NOMO-1 treated with DMSO at 0.1 percent for 48 hours (cell line): ENCODE data around the gene GBX1.

ENCODE experiments used
- DNase-seq: peaks from one replicate; lab custom pipeline; 2025; ENCODE audit not compliant: unreplicated experiment; lab: John Stamatoyannopoulos, UW

Gene GBX1

GRCh38 chr7:151141311-151141854 lies 26.1 kb downstream of the GBX1 start:
- no peak for DNase-seq

DNA sequence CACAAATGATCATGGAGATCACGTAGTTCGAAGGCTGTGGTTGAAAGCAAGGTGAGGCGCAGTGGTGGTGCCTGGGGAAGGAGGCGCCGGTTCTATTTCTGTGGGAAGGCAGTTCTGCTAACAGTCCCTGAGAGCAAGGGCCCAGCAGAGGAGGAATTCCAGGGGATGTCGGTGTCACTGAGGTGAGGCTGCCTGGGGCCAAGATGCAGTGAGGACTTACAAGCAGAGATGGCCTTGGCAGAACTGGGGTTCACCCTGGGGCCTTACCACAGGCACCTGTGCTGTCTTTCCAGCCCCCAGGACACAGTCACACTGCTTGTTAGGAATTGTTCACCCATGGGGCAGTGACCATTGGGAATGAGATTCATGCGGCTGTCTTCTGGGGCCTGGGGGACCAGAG lies 26.7 kb downstream of the GBX1 start:
- no peak for DNase-seq

DNA sequence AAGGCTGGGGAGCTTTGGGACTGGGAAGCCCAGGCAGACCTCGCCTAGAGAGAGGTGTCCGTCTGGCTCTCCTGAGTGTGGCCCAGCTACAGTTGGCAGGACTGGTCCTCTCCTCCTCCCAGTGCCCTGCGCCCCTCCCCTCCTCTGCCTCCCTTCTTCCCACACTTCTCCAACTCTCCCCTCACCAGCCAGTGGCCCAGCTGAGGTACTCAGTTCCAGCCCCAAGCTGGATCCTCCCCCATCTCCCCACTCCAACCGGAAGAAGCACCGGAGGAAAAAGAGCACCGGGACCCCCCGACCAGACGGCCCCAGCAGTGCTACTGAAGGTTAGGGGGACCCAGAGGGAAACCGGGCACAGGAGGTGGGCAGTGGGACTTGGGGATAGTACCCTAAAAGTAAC lies 27.7 kb downstream of the GBX1 start:
- DNase-seq: no peak

- DNase-seq: no peak
Observed at GRCh38 chr7:151139071-151139790, 28.3 kb downstream of the GBX1 start.

GRCh38 chr7:151138153-151138851 lies 29.2 kb downstream of the GBX1 start:
- no peak for DNase-seq

- no peak for DNase-seq
Observed at GRCh38 chr7:151137791-151138152, 29.7 kb downstream of the GBX1 start.

- DNase-seq: no peak
Observed at GRCh38 chr7:151137076-151137675, 30.3 kb downstream of the GBX1 start.

DNA sequence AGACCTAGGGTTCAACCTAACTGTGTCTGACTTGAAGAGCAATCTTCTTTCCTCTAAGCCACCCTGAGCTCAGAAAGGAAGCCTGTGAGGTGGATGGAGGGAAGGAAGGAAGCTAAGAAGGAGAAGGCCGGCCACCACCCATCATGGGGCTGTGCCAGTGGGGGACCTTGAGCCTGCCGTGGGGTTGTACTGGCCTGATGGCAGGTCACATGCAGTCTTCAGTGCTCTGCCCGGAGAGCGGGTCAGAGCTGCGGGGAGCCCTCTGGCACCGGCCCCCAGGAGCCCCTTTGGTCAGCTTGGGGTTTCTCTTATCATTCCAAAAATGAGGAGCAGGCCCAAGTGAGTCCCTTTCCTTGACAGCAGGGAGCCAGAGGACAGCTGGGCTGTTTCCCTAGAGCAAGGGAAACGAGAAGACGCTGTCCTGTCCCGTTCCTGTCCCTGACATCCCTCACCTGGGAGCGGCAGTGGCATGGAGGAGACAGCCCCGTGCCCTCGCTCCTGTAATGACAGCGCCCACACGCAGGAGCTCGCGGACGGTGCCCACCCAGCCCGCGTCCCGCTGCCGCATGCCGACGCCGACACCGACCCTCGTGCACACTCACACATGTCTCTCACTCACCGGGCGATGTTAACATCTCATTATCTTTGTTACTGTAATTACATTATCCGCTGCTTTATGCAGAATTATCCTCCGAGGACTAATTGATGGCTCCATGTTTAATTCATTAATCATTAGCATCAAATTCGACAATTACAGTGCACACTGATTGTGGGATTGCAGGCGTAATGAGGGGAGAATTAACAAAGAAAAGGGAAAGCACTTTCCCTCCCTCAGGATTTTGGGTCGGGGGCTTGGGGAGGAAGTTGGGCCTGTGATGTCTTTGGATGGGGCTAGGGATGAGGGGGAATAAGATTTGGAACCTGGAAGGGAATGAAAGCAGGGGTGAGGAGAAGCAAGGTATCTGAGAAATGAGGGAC lies 31.3 kb downstream of the GBX1 start:
- DNase-seq: no peak

DNA sequence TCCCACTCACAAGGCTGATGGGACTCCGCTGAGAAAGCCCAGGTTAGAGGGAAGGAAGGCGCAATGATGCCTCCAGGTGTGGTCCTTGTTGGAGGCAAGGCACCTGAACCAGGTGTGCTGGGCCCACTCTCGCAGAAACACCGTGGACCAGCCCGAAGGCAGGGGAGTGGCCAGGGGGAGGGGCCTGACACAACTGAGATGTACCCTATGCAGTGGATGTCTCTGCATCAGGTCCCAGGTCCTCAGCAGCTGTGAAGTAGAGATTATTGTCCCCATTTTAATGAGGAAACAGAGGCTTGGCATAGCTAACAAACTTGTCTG lies 32.0 kb downstream of the GBX1 start:
- DNase-seq: no peak

DNA sequence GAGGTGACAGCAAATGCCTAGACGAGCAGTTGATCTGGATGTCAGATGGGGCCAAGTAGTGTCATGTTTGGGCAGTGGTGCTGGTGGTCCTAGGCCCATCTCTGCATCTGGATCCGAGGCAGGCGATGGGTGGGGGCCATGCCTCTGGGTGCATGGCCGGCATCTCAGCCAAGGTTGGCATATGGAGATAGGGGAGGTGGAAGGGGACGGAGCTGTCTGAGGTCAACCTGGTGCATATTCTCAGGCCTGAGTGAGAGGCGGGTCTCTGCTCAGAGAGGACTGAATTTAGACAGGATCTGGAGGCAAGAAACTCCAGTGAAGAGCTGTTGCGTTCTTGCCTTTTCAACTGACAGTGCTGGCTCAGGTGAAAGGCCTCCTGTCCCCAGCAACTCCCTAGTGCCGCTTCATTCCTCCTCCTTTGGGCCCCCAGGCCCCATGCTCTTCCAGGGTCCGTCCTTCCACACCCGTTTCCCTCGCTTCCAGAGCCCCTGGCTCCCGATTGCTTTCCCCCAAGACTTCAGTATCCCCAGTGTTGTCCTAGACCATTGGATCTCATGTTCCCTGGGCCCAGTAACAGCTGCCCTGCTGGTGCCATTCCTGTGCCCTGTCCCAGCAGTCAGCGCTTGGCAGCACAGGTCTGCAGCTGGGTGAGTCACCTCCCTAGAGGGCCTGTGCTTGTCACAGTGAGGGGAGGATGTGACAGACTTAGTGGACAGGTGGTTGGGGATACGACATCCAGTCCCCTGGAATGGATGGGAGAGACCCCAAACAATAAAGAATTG lies 32.6 kb downstream of the GBX1 start:
- no peak for DNase-seq

- DNase-seq: no peak
Observed at GRCh38 chr7:151133986-151134742, 33.3 kb downstream of the GBX1 start.

DNA sequence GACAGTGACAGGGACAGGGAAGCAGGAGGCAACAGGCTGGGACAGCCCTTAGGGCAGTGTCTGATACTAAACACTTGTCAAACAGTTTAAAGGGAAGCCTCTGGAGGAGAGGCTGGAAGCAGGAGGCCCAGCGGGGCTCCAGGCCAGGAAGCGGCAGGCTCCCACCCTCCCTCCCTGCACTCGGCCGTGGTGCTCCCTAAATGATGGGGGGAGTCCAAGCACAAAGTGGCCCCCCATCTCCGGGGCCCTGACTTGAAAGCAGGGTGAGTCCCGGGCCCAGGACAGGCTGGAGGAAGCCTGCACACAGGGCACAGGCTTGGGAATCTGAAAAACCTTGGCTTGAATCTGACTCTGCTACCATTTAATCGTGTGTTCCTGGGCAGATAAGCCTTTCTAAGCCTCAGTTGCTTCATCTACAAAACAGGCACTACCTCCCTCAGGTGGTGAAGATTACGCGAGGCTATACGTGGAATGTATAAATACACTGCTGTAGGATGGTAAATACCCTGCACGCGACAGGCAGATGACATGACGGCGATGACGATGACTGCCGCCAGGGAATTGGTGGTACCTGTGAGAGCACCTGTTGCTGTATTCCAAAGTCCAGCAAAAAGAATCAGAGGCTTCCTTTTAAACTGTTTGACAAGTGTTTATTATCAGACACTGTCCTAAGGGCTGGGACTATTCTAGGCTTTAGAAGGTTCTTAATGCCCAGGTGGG lies 34.1 kb downstream of the GBX1 start:
- no peak for DNase-seq

DNA sequence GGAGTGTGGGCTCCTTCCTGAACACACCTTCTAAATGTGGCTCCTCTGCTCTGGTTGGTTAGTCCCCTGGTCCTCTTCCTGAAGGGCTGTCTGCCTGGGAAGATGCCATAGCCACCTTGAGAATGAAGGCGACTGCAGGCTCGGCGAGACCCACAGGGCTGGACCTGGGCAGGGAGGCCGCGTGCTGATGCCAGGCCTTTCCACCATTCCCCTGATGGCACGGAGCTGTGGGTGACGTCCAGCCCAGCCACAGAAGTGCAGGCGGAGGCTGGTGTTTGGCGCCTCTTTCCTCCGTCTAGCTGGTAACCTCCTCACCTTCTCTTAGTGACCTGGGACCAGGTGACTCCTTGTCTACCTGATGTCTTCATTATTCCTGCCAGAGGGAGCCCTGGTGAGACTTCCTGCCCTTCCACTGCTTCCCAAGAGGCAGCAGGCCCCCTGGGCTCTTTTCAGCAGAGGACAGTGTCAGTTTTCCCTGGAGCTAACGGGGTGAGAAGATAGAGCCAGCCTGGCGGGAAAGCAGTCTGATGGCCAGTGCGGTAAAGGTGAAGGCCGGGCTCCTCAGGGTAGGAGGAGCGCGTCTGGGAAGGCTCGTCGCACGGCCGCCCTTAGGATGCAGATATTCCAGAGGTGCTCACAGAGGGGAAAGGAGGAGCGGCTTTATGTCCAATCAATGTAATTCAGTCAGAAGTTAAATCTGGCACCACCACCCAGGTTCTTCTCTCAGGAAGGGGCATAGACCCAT lies 34.9 kb downstream of the GBX1 start:
- DNase-seq: no peak

DNA sequence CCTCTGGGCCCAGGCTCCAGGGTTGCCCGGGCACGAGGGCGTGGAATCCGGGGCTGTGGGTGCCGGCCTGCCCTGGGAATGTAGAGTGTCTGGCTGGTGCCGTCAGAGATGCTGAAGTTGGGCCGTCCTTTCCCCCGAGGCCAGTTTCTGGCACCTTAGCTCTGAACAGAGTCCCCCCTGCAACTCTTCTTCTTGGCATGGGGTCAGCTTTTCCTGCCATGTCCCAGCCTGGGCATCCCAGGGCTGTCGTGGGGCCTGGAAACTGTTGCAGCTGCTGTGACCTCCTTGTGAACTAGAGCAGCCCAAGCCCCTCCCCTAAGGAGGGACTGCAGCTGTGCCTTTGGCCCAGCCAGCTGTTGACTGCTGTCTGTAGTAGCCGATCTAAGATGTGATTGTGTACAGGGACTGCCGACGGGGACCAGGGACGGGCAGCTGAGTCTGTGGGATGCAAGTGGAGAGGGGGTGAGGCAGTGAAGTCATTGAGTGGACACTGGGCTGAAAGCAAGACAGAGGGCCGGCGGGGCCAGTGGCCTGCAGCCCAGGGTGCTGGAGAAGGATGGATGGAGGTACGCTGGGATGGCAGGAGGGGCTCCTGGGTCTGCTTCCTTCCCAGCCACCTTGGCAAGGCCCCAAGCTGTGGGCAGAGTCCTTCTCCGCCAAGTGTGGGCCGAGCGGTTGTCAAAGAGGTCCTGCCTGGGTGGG lies 35.8 kb downstream of the GBX1 start:
- DNase-seq: no peak

DNA sequence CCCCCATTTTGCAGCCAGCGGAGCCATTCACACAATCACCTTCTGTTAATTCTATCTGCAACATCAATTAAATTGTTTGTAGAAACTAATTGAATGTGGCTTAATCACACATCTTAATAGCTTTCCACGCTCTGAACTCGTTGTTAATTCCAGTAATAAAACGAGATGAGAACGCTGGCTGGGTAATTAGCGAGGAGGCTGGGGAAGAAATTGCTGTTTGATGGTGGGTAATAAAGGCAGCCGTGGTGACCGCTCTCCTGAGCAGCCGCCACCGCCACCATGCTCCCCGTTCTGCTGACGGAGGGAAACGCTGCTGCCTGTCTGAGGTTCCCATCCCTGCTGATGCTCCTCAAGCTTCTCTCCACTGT lies 36.3 kb downstream of the GBX1 start:
- DNase-seq: no peak

DNA sequence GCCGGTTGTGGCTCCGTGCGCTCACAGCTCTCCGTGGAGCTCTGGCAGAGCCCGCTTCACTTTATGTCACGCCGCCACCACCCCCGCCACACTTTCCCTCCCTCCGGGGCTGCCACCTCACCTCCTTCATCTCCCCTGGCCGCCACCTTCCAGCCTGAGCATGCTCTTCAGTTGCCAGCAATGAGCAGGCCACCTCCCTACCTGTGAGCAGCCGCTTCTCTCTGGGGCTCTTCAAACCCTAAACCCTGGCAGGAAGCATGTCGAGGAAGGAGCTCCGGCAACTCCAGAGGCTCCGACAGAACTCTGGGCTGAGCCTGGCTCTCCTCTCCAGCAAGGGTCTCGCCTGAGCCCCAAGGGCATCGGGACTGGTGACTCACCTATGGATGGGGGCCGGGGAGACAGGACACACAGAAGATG lies 36.7 kb downstream of the GBX1 start:
- DNase-seq: no peak

- DNase-seq: no peak
Observed at GRCh38 chr7:151129960-151130591, 37.4 kb downstream of the GBX1 start.
